Pancreas (tissue), 10 donors: ENCODE results near the gene AFAP1L2. TPM values are rescaled to one million over a fixed set of nuclear protein-coding genes. Genes with fewer than 3 reads are reported as not detected.

Source experiments
- ATAC-seq, 4 donors: fragments of 200-7000 bp; cut with Tn5 transposase; one replicate each; pipeline versions ENCODE4 v1.8.0 to v1.9.1; 2020; ENCODE audit warnings: mild to moderate bottlenecking in 4 of 4, moderate library complexity in 4 of 4
- DNase-seq, 6 donors: peaks; one replicate each; pipeline ENCODE4 v3.0.0-alpha.2; 2020
- FAIRE-seq: peaks from 2 replicates; lab custom pipeline; 2012; peaks lifted over from hg19 to GRCh38; lab: Jason Lieb, UNC
- H3K27ac ChIP-seq, 4 donors: fragments of 200-600 bp; sonication (generic); 1 replicate in 3 of 4; 2 replicates in 1 of 4; pipeline versions ENCODE4 v1.5.0 to v1.8.0; 2020
- H3K27me3 ChIP-seq, 4 donors: fragments of 200-600 bp; one replicate each; pipeline ENCODE4 v1.8.0; 2021
- H3K36me3 ChIP-seq, 3 donors: fragments of 200-600 bp; sonication (generic) in 1 of 3; one replicate each; pipeline versions ENCODE4 v1.5.0 to v1.8.0; 2020 to 2021
- H3K4me1 ChIP-seq, 3 donors: fragments of 200-600 bp; one replicate each; pipeline ENCODE4 v1.8.0; 2021
- H3K4me3 ChIP-seq, 4 donors: fragments of 200-600 bp; sonication (generic) in 2 of 4; one replicate each; pipeline versions ENCODE4 v1.5.0 to v1.8.0; 2020 to 2021
- H3K9me3 ChIP-seq, 4 donors: fragments of 200-600 bp; one replicate each; pipeline ENCODE4 v1.8.0; 2021
- WGBS, 2 donors: extraction: QIAGEN DNeasy Blood & Tissue Kit; methylation state at CpG; one replicate each; pipeline ENCODE4 v1.1.7; 2013; 5-methylcytosine and 5-hydroxymethylcytosine counted together
- intact Hi-C, 3 donors: fragments of 100-400 bp; cut with DNase I; formaldehyde crosslinking; loops; one replicate each; pipeline versions ENCODE4 v1.11.1 to v1.14.2; 2022
- polyA plus RNA-seq, 2 donors: library from polyadenylated mRNA; stranded (reverse); fragments of 200-250 nt; gene quantifications; one replicate each; pipeline ENCODE4 v1.2.3, GENCODE V29; 2013
- total RNA-seq, 6 donors: library from RNA; stranded (reverse); fragmentation: NEBNext Ultra II Directional in 4 of 6; extraction: Animal tissue kit (Norgen Biotek cat#: 25700) in 4 of 6; gene quantifications; one replicate each; pipeline versions ENCODE4 v1.2.1 to v1.2.4, GENCODE V29; 2021 to 2023
- TF ChIP-seq, protein P1 (sequence below), 4 donors: fragments of 200-600 bp; sonication (generic) in 3 of 4; IDR thresholded peaks; one replicate each; pipeline versions ENCODE4 v1.5.0 to v1.8.0; 2021; ENCODE audit warnings: antibody characterized with exemption in 4 of 4
- donor health status: healthy with polysubstance abuse.
- donor health status: DM: no; HTN: no; CAD: no; lungs with moderate emphysema.
- donor health status: DM: no; HTN: no; CAD: no.
- donor health status: control.
- donor health status: control.
- donor health status: Bipolar disorder and iron deficiency.
- donor health status: DM: yes; HTN: yes; CAD: no.
- donor health status: DM: no; HTN: no; CAD: no.
- donor health status: DM: no; HTN: no; CAD: no.
- donor health status: DM: yes; HTN: yes; CAD: no.

AFAP1L2 gene
- total and polyA plus RNA-seq, 8 donors: 3.3 to 19.9 (median 5.3) TPM

DNA sequence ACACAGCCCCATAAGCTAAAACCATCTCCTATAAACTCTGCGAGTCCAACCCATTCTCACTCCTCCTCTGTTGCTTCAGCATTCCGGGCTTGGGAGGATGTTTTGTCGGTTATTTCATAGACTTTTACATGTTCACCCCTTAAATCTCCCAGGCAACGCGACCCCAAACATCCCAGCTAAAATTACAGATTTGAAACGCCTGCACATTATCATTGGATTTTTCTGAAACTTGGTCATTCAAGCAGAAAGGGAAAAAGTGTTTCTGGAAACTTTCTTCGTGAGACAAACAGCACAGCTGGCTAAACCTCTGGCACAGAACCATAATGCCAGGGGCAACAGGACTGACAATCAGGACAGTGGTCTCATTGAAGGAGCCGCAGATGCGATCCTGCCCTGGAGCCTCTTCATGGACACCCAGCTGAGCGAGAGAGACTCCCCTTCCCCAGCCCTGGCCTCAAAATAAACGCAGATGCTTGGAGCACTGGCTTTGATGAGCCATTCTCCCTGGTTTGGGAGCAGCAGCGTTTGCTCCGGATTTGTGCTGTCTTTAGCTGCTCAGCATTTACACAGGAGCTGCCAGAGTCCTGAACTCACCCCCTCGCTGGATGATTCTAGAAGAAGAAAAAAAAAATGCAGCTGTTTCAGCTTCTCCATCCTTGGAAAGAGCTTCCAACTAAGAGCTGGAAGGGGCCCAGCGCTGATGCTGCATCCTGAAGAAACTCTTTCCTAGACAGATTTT lies 30.1 kb downstream of the AFAP1L2 start:
- intact Hi-C loops: no loop called here
- Histone ChIP-seq H3K4me3 (no peak overlapping the region), H3K27me3 (no peaks in the 10 kb centered on the region), H3K27ac (no peak overlapping the region), H3K9me3 (no peaks in the 10 kb centered on the region), H3K36me3 (no peaks in the 10 kb centered on the region), H3K4me1 (peaks cover 0 to 12% (median 10%) of the 10 kb centered on the region in 3 donors)
- 81 to 87% methylated on average over 15 of the region's 15 CpGs for WGBS, 2 donors
- no peak for FAIRE-seq
- peak; percentile 15 to 55 (median 18) for ATAC-seq
- TF ChIP-seq, protein P1, sequence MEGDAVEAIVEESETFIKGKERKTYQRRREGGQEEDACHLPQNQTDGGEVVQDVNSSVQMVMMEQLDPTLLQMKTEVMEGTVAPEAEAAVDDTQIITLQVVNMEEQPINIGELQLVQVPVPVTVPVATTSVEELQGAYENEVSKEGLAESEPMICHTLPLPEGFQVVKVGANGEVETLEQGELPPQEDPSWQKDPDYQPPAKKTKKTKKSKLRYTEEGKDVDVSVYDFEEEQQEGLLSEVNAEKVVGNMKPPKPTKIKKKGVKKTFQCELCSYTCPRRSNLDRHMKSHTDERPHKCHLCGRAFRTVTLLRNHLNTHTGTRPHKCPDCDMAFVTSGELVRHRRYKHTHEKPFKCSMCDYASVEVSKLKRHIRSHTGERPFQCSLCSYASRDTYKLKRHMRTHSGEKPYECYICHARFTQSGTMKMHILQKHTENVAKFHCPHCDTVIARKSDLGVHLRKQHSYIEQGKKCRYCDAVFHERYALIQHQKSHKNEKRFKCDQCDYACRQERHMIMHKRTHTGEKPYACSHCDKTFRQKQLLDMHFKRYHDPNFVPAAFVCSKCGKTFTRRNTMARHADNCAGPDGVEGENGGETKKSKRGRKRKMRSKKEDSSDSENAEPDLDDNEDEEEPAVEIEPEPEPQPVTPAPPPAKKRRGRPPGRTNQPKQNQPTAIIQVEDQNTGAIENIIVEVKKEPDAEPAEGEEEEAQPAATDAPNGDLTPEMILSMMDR (IDR thresholded peaks at IDR 0.05): no peak
- peak in 1 of 6 donors; percentile 14 for DNase-seq

DNA sequence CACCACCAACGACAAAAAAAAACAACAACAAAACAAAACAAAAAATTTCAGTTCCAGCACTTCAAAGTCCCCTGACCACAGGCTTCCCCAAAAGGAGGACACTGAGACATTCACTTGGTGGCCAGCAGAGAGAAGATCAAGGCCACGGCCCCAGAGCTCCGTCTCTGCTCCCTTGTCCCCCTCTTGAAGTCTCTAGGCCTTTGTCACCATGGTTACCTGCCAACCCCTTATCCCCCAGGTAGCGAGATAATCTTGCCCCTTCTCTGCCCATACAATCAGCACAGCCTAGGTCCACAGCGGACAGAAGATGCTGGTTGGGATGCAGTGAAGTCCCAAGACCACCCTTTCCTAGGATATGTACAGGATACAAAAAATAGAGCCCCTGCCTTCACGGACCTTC lies 30.7 kb downstream of the AFAP1L2 start:
- intact Hi-C loops: no loop called here
- Histone ChIP-seq H3K4me1 (peaks cover 0 to 12% (median 10%) of the 10 kb centered on the region in 3 donors), H3K9me3 (no peaks in the 10 kb centered on the region), H3K27ac (no peak overlapping the region), H3K4me3 (no peak overlapping the region), H3K36me3 (no peaks in the 10 kb centered on the region), H3K27me3 (no peaks in the 10 kb centered on the region)
- no peak for FAIRE-seq
- WGBS, 2 donors: 68 to 70% methylated on average over 6 of the region's 6 CpGs
- TF ChIP-seq, protein P1 (IDR thresholded peaks at IDR 0.05): no peak
- no peak for ATAC-seq
- no peak for DNase-seq

DNA sequence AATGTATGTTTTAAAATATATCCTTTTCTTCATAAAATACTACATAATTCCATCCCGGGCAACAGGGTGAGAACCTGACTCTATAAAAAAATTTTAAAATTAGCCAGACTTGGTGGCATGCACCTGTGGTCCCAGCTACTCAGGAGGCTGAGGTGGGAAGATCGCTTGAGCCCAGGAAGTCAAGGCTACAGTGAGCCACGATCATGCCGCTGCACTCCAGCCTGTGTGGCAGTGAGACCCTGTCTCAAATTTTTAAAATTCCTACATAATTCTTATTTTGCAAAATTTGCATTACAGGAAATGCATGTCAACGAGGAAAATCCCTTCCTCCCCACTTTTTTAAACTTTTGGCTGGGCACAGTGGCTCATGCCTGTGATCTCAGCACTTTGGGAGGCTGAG lies 31.3 kb downstream of the AFAP1L2 start:
- WGBS, 2 donors: 85 to 87% methylated on average over 5 of the region's 5 CpGs

DNA sequence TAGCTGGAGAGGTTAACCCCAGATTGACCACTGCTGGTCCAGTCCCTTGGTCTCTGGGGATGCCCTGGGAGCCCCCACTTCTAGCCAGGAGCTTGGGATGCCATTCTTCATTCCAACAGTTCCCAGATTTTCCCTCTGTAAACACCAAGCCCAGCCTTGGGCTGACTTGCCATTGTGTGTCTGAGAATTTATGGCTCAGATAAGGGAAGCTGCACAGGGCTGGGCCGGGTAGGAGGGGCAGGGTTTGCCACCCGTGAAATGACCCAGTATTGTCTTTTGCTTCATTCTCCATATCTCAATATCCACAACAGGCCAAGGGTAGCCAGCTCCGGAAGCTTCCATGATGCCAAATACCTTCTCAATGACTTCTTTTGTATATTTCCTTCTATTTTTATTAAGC lies 32.1 kb downstream of the AFAP1L2 start:
- DNase-seq (no peak), FAIRE-seq (no peak), ATAC-seq (no peak)
- no peaks in the 10 kb centered on the region for H3K9me3 ChIP-seq
- TF ChIP-seq, protein P1 (IDR thresholded peaks at IDR 0.05): no peak
- H3K27me3 ChIP-seq: no peaks in the 10 kb centered on the region
- H3K4me3 ChIP-seq: no peak overlapping the region
- H3K4me1 ChIP-seq: peaks cover 0 to 19% (median 11%) of the 10 kb centered on the region in 3 donors
- WGBS, 2 donors: 54 to 61% methylated on average over 3 of the region's 3 CpGs
- H3K27ac ChIP-seq: no peak overlapping the region
- intact Hi-C loops: no loop called here
- no peaks in the 10 kb centered on the region for H3K36me3 ChIP-seq

More for the DNA sequence above, 31.3 kb downstream of the AFAP1L2 start:
- no peak for DNase-seq
- no peak overlapping the region for H3K4me3 ChIP-seq
- no peak overlapping the region for H3K27ac ChIP-seq
- H3K36me3 ChIP-seq: no peaks in the 10 kb centered on the region
- H3K4me1 ChIP-seq: peaks cover 0 to 12% (median 10%) of the 10 kb centered on the region in 3 donors
- no peak for FAIRE-seq
- TF ChIP-seq, protein P1 (IDR thresholded peaks at IDR 0.05): no peak
- no peak for ATAC-seq
- no peaks in the 10 kb centered on the region for H3K27me3 ChIP-seq
- H3K9me3 ChIP-seq: no peaks in the 10 kb centered on the region
- intact Hi-C loops: no loop called here

DNA sequence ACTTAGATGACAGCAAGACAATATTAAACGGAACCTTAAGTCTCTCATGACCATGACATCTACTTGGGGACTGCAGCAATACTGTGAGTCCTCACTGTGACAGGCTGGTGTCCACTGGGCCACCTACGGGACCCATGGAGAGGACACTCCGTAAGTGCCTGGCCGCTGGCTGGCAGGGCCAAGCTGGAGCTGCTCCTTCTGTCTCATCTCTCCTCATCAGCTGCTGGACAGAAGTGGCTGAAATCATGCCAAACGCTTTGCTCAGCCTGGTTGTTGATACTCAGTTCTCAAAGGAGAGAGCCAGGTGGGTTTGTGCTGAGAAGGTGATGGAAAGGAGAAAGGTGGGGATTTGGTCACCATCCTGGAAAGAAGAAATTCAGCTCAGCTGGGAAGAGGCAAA lies 33.3 kb downstream of the AFAP1L2 start:
- intact Hi-C loops: no loop called here
- Histone ChIP-seq H3K9me3 (no peaks in the 10 kb centered on the region), H3K4me3 (no peak overlapping the region), H3K4me1 (peaks cover 0 to 17% (median 13%) of the 10 kb centered on the region in 3 donors), H3K36me3 (no peaks in the 10 kb centered on the region), H3K27ac (no peak overlapping the region), H3K27me3 (no peaks in the 10 kb centered on the region)
- no peak for ATAC-seq
- TF ChIP-seq, protein P1 (IDR thresholded peaks at IDR 0.05): no peak
- DNase-seq: no peak
- 91 to 92% methylated on average over 5 of the region's 5 CpGs for WGBS, 2 donors
- FAIRE-seq: no peak
